ENCODE data around the gene ALDH16A1. TPM values are rescaled to one million over a fixed set of nuclear protein-coding genes. Genes with fewer than 3 reads are reported as not detected.

ALDH16A1 gene
- total RNA-seq, 3 donors from 2014 or later: 31.2 to 36.4 (median 36.3) TPM

- H3K9me3 ChIP-seq: no peaks in the 10 kb centered on the region
- ATAC-seq (no peak), DNase-seq (no peak)
- TF ChIP-seq, protein P1, sequence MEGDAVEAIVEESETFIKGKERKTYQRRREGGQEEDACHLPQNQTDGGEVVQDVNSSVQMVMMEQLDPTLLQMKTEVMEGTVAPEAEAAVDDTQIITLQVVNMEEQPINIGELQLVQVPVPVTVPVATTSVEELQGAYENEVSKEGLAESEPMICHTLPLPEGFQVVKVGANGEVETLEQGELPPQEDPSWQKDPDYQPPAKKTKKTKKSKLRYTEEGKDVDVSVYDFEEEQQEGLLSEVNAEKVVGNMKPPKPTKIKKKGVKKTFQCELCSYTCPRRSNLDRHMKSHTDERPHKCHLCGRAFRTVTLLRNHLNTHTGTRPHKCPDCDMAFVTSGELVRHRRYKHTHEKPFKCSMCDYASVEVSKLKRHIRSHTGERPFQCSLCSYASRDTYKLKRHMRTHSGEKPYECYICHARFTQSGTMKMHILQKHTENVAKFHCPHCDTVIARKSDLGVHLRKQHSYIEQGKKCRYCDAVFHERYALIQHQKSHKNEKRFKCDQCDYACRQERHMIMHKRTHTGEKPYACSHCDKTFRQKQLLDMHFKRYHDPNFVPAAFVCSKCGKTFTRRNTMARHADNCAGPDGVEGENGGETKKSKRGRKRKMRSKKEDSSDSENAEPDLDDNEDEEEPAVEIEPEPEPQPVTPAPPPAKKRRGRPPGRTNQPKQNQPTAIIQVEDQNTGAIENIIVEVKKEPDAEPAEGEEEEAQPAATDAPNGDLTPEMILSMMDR (IDR thresholded peaks at IDR 0.05): no peak
- H3K4me1 ChIP-seq (ENCODE audit: low read depth): peaks cover 26% of the 10 kb centered on the region
- peaks cover 15% of the 10 kb centered on the region for H3K36me3 ChIP-seq (ENCODE audit: low read depth)
- H3K4me3 ChIP-seq: no peak overlapping the region
- intact Hi-C loops (cut with DNase I, micrococcal nuclease): no loop called here
These were observed 37.4 kb downstream of the ALDH16A1 start for GRCh38 chr19:49490287-49491029.

DNA sequence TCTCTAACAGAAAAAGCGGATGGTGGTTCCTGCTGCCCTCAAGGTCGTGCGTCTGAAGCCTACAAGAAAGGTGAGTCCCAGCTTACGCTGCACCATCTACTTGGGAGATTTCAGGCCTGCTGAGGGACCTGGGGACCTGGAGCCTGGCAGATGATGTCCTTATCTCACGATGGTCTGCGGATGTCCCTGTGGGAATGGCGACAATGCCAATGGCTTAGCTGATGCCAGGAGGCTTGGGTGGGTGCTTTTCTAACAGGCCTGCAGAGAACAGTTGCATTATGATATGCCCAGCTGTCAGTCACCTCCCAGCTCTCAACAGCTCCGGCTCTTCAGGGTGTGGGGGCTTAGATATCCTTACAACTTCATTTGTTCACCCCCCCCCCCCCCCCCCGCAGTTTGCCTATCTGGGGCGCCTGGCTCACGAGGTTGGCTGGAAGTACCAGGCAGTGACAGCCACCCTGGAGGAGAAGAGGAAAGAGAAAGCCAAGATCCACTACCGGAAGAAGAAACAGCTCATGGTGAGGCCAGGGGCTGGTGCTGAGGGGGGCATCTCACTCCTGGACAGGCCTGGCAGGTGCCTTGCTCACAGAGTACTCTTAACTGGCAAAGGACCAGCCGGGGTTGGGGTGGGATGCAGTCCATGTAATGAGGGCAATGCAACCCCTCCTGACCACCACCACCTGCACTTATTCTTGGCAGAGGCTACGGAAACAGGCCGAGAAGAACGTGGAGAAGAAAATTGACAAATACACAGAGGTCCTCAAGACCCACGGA, 38.2 kb downstream of the ALDH16A1 start:
- H3K9me3 ChIP-seq: no peaks in the 10 kb centered on the region
- peaks cover 15% of the 10 kb centered on the region for H3K36me3 ChIP-seq (ENCODE audit: low read depth)
- ATAC-seq (no peak), DNase-seq (no peak)
- peaks cover 28% of the 10 kb centered on the region for H3K4me1 ChIP-seq (ENCODE audit: low read depth)
- H3K4me3 ChIP-seq: no peak overlapping the region
- TF ChIP-seq, protein P1 (IDR thresholded peaks at IDR 0.05): no peak
- intact Hi-C loops (cut with DNase I, micrococcal nuclease): no loop called here

DNA sequence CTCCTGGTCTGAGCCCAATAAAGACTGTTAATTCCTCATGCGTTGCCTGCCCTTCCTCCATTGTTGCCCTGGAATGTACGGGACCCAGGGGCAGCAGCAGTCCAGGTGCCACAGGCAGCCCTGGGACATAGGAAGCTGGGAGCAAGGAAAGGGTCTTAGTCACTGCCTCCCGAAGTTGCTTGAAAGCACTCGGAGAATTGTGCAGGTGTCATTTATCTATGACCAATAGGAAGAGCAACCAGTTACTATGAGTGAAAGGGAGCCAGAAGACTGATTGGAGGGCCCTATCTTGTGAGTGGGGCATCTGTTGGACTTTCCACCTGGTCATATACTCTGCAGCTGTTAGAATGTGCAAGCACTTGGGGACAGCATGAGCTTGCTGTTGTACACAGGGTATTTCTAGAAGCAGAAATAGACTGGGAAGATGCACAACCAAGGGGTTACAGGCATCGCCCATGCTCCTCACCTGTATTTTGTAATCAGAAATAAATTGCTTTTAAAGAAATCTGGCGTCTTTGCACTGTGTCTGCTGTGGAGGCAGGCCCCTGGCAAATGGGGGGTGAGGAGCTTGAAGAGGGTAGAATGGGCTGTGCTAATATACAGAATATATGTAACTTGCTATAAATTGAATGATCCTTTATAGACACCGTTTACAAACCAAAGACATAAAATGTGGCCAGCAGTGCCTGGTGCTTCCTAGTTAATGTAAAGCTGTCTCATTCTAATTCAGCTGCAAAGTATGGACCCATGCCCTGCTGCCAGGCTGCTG, 39.0 kb downstream of the ALDH16A1 start:
- TF ChIP-seq, protein P1 (IDR thresholded peaks at IDR 0.05): no peak
- H3K4me1 ChIP-seq (ENCODE audit: low read depth): peaks cover 27% of the 10 kb centered on the region
- no peak overlapping the region for H3K4me3 ChIP-seq
- intact Hi-C loops (cut with DNase I, micrococcal nuclease): no loop called here
- peaks cover 15% of the 10 kb centered on the region for H3K36me3 ChIP-seq (ENCODE audit: low read depth)
- DNase-seq (no peak), ATAC-seq (no peak)
- H3K9me3 ChIP-seq: no peaks in the 10 kb centered on the region

DNA sequence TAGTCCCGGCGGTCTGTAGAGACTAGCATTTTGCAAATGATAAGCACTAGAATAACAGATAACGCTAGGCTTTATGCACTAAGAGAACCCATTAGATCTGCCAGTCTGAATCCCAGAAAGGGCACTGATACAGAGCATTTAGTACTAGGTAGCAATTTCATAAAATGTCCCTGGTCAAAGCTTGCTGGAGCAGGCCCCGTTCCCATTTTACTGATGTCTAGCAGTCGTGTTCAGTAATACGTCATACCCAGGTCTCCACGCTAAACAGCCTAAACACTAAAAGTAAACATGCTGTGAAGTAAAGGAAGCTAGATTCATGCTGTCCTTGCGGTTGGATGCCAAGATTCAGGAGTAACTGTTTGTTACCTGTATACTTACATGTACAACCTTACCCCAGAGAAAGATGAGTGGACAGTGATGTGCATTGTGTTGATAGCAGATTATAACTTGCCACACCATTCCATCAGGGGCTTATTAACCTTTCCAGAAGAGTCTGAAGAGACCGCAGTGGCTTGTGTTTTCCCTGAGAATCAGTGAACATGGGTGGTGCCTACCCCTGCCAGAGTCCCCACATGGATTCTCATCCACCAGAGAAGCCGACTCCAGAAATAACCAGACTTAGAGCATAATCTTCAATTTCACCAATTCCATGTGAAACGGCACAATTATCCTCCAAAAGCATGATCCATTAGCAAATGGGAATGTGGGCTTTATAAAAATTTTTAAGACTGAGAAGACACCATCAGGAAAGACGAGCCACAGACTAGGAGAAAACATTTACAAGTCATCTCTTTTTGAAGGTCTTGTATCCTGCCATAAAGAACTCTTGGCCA, 39.8 kb downstream of the ALDH16A1 start:
- no peak for DNase-seq
- peaks cover 17% of the 10 kb centered on the region for H3K36me3 ChIP-seq (ENCODE audit: low read depth)
- TF ChIP-seq, protein P1 (IDR thresholded peaks at IDR 0.05): no peak
- no peak overlapping the region for H3K4me3 ChIP-seq
- no peak for ATAC-seq
- H3K4me1 ChIP-seq (ENCODE audit: low read depth): peaks cover 30% of the 10 kb centered on the region
- intact Hi-C loops (cut with DNase I, micrococcal nuclease): no loop called here
- H3K9me3 ChIP-seq: no peaks in the 10 kb centered on the region

DNA sequence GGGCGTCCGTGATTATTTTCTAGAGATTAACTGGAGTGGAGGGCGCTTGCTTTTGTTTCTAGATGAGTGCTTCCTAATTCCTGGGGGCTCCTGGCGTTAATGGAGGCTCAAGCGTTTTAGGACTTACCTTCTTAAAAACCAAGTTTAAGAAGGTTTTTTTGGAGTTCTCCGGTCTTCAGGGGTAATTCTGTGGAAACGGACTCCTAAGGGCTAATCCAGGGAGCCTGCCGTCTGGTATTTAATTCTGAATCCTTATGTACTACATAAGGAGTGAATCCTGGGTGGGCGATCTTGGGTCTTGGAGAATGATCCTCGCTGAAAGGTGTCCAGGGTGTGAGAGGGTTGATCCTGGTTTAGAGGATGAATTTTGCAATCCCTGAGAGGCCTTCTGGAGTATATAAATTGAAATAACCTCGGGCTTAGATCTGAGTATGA, 43.6 kb downstream of the ALDH16A1 start:
- H3K9me3 ChIP-seq: no peaks in the 10 kb centered on the region
- peaks cover 34% of the 10 kb centered on the region for H3K4me1 ChIP-seq (ENCODE audit: low read depth)
- no peak for DNase-seq
- intact Hi-C loops (cut with DNase I, micrococcal nuclease): no loop called here
- peaks cover 10% of the 10 kb centered on the region for H3K36me3 ChIP-seq (ENCODE audit: low read depth)
- TF ChIP-seq, protein P1 (IDR thresholded peaks at IDR 0.05): no peak
- ATAC-seq: no peak
- H3K4me3 ChIP-seq: peak overlapping the region; percentile 83

All from mucosa of descending colon (tissue), 3 donors.